ENCODE data around the gene PLA2G15.

GRCh38 chr16:68289202-68289601 is 44.0 kb downstream of the PLA2G15 start:
- TF ChIP-seq NPAS2 (CRISPR knock-in tag; IDR thresholded peaks at IDR 0.05; ENCODE audit: borderline replicate concordance) (no peak), JUN (IDR thresholded peaks at IDR 0.05) (no peak), CTCF (IDR thresholded peaks at IDR 0.05) (no peak), RFX5 (IDR thresholded peaks at IDR 0.05) (no peak), JUNB (IDR thresholded peaks at IDR 0.05) (no peak), POLR2A (IDR thresholded peaks at IDR 0.05; ENCODE audit: low read length) (no peak), REST (IDR thresholded peaks at IDR 0.05) (no peak), BCL3 (IDR thresholded peaks at IDR 0.05) (no peak), USF2 (IDR thresholded peaks at IDR 0.05) (no peak), ELK1 (IDR thresholded peaks at IDR 0.05; ENCODE audit: low read depth, low read length) (no peak), GATA3 (IDR thresholded peaks at IDR 0.05; ENCODE audit: borderline replicate concordance) (no peak)
